GM19467 (cell line): ENCODE measurements around the gene SUMO2.

ENCODE experiments used
- ATAC-seq: cut with Tn5 transposase; IDR thresholded peaks from one replicate; pipeline ENCODE4 v1.9.1; 2021; ENCODE audit warnings: mild to moderate bottlenecking, moderate library complexity; ENCODE audit not compliant: unreplicated experiment

The SUMO2 gene

DNA sequence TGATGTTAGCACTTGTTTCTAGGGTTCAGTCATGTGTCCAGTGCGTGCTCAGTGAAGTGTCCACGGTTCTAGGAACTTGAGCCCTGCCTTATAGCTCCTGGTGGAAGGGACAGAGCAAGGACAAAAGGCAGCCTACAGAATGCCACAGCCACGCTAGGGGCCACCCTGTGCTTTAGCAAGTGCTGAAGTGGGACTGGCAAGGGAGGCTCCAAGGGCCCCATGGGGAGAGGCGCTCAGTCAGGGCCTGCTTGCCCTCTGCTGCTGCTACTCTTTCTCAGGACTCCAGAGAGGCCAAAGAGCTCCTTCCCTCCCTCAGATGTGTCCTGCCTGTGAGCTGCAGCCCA, 58.0 kb downstream of the SUMO2 start:
- ATAC-seq: no peak

DNA sequence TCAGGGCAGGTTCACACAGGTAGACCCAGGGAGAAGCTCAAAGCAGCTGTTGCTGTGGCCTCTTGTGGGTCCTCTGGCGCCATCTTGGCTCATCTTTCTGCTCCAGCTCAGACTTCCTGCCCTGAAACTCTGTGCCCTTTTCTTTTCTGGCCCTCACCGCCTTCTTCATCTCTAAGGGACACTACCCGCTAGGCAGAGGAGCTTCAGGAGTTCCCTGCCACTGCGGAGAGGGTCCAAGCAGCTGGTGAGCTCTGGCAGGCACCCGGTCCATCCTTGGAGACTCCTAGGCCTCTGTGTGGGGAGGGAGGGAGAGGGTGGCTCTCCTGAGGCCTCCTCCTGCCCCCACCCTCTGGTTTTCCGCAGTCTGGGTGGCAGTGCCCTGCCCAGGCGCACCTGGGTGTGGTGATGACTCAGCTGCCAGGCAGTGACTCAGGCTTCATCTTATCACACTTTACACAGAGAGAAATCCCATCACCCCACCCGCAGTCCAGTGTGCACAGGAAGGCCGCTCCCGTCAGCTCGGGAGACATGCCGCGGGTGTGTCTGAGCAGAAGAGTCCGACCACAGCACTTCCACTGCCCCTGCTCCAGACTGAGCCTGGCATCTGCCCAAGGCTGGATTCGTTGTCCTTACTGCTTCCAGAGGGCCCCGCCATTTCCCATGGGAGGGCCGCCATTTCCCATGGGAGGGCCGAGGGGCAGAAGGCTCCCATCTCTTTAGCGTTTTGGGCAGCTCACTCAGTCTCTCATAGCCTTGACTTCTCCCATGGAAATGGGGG, 58.5 kb downstream of the SUMO2 start:
- no peak for ATAC-seq

DNA sequence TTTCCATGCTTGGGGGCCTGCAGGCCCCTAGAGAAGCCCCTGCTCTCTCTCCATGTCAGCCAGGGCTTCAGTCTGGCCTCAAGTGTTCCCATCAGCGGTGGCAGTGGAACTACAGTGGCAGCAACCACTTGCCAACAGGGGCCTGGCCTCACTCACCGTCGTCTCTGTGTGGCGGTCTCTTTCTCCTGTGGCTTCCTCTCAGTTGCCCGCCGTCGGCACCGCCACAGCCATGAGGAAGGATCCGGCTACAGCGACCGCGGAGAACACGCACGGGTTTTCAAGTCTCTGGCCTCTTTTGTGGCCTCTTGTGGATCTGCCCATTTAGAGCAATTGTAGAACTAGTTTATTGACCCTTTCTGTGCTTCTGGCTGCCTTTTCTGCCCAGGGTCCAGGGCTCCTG, 64.5 kb downstream of the SUMO2 start:
- no peak for ATAC-seq

GRCh38 chr17:75116737-75117136, 66.0 kb downstream of the SUMO2 start:
- ATAC-seq: no peak
